ENCODE measurements around the gene SSU72.
"Not testable (repeated sequence)": the region's sequence is repeated elsewhere in the genome, so short reads cannot be mapped to it uniquely, and the experiment has no call there.

SSU72 gene

GRCh38 chr1:1513675-1514074, 61.0 kb downstream of the SSU72 start:
- not testable (repeated sequence) for H4K20me1 ChIP-seq (ENCODE audit: insufficient read depth, low read length); H3K9me3 ChIP-seq (ENCODE audit: low read length); H2AFZ ChIP-seq (ENCODE audit: low read length); H3K27ac ChIP-seq (ENCODE audit: low read depth, low read length, poor library complexity, severe bottlenecking); H3K27me3 ChIP-seq (ENCODE audit: insufficient read depth, low read length); H3K9me2 ChIP-seq (ENCODE audit: low read depth, low read length); H3F3A ChIP-seq (ENCODE audit: insufficient read depth, low read length); H3K79me2 ChIP-seq (ENCODE audit: insufficient read depth, low read length)
- peaks cover 20% of the 10 kb centered on the region for H3K4me1 ChIP-seq (ENCODE audit: insufficient read depth, low read length, severe bottlenecking)
- H3K9ac ChIP-seq (ENCODE audit: low read length): peak overlapping the region; percentile 44; the same call in 1 of the 2 replicates
- peak overlapping the region; percentile 48 for H3K4me2 ChIP-seq (ENCODE audit: low read length)
- H3K36me3 ChIP-seq (ENCODE audit: insufficient read depth, low read length): peaks cover 31% of the 10 kb centered on the region
- H3K4me3 ChIP-seq (ENCODE audit: low read depth, low read length, poor library complexity, severe bottlenecking): peak overlapping the region; percentile 96

DNA sequence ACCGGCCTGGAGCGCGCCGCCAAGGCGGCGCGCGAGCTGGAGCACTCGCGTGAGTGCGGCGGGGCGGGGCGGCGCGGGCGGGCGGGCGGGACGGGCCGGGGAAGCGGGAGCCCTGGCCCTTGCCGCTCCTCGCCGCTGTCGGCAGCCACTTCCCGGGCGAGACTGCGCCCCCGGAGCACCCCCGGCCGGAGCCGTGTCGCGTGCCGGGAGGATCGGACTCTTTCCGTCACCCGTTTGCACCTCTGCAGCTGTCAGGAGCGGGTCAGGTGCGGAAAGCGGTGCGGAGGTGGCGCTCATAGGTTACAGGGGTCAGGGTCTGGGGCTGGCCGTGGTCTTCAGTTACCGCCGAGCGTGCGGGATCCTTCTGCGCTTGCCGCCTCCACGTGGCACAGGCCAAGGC, 62.2 kb downstream of the SSU72 start:
- H4K20me1 ChIP-seq (ENCODE audit: insufficient read depth, low read length); H3K79me2 ChIP-seq (ENCODE audit: insufficient read depth, low read length); H2AFZ ChIP-seq (ENCODE audit: low read length); H3K9me3 ChIP-seq (ENCODE audit: low read length); H3K9me2 ChIP-seq (ENCODE audit: low read depth, low read length); H3K27ac ChIP-seq (ENCODE audit: low read depth, low read length, poor library complexity, severe bottlenecking); H3K27me3 ChIP-seq (ENCODE audit: insufficient read depth, low read length); H3F3A ChIP-seq (ENCODE audit: insufficient read depth, low read length): not testable (repeated sequence)
- Histone ChIP-seq H3K4me1 (ENCODE audit: insufficient read depth, low read length, severe bottlenecking) (peaks cover 20% of the 10 kb centered on the region), H3K4me3 (ENCODE audit: low read depth, low read length, poor library complexity, severe bottlenecking) (peak overlapping the region; percentile 96), H3K4me2 (ENCODE audit: low read length) (peak overlapping the region; percentile 71; the same call in 1 of the 2 replicates), H3K9ac (ENCODE audit: low read length) (peak overlapping the region; percentile 68; the same call in 1 of the 2 replicates), H3K36me3 (ENCODE audit: insufficient read depth, low read length) (peaks cover 20% of the 10 kb centered on the region)

GRCh38 chr1:1511533-1512285, 63.0 kb downstream of the SSU72 start, which contains the start of gene ATAD3A:
Gene ATAD3A, plus strand, starts transcription at chr1:1512162. Its CDS starts 107 bp downstream, at chr1:1512269.
- no peaks in the 10 kb centered on the region for H3F3A ChIP-seq (ENCODE audit: insufficient read depth, low read length)
- peaks cover 20% of the 10 kb centered on the region for H3K4me1 ChIP-seq (ENCODE audit: insufficient read depth, low read length, severe bottlenecking)
- H3K9me3 ChIP-seq (ENCODE audit: low read length): no peaks in the 10 kb centered on the region
- H3K9me2 ChIP-seq (ENCODE audit: low read depth, low read length): no peaks in the 10 kb centered on the region
- TF ChIP-seq, protein P1, sequence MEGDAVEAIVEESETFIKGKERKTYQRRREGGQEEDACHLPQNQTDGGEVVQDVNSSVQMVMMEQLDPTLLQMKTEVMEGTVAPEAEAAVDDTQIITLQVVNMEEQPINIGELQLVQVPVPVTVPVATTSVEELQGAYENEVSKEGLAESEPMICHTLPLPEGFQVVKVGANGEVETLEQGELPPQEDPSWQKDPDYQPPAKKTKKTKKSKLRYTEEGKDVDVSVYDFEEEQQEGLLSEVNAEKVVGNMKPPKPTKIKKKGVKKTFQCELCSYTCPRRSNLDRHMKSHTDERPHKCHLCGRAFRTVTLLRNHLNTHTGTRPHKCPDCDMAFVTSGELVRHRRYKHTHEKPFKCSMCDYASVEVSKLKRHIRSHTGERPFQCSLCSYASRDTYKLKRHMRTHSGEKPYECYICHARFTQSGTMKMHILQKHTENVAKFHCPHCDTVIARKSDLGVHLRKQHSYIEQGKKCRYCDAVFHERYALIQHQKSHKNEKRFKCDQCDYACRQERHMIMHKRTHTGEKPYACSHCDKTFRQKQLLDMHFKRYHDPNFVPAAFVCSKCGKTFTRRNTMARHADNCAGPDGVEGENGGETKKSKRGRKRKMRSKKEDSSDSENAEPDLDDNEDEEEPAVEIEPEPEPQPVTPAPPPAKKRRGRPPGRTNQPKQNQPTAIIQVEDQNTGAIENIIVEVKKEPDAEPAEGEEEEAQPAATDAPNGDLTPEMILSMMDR (IDR thresholded peaks at IDR 0.05; ENCODE audit: low read length): no peak
- TF ChIP-seq EZH2 (IDR thresholded peaks at IDR 0.05; ENCODE audit: borderline replicate concordance, low read length): no peak
- no peaks in the 10 kb centered on the region for H4K20me1 ChIP-seq (ENCODE audit: insufficient read depth, low read length)
- H3K27ac ChIP-seq (ENCODE audit: low read depth, low read length, poor library complexity, severe bottlenecking): peak within 1 kb of the TSS; percentile 84
- peaks cover 17% of the 10 kb centered on the region for H3K36me3 ChIP-seq (ENCODE audit: insufficient read depth, low read length)
- peak within 1 kb of the TSS; percentile 84 for H3K4me2 ChIP-seq (ENCODE audit: low read length)
- H3K9ac ChIP-seq (ENCODE audit: low read length): peak within 1 kb of the TSS; percentile 98
- no peak within 1 kb of the TSS for H2AFZ ChIP-seq (ENCODE audit: low read length)
- H3K4me3 ChIP-seq (ENCODE audit: low read depth, low read length, poor library complexity, severe bottlenecking): peak within 1 kb of the TSS; percentile 96
- H3K79me2 ChIP-seq (ENCODE audit: insufficient read depth, low read length): no peaks in the 10 kb centered on the region
- no peaks in the 10 kb centered on the region for H3K27me3 ChIP-seq (ENCODE audit: insufficient read depth, low read length)

DNA sequence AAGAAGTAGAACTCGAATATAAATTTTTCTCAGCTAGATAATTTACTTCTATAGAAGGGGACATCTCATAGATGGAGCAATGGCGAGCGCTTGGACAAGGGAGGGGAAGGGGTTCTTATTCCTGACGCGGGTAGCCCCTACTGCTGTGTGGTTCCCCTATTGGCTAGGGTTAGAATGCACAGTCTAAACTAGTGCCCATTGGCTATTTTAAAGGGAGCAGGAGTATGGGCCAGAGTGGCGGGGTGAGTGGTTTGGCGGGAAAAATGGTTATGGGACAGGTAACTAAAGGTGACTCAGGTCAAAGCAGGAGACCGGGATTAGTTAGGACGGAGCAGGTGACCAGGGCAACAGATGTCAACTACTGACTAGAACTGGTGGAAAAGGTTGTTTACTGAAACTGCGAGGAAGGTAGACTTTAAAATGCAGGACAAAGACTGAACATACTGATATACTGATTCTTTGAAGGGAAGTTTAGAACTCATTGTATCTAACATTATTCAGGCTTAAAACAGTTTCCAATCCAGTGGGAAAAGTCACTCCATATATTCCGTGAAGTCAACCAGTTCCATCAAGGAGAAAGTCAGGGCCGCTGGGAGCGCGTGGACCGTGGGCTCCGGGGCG, 63.6 kb downstream of the SSU72 start:
- no peaks in the 10 kb centered on the region for H3K9me2 ChIP-seq (ENCODE audit: low read depth, low read length)
- no peaks in the 10 kb centered on the region for H3F3A ChIP-seq (ENCODE audit: insufficient read depth, low read length)
- no peaks in the 10 kb centered on the region for H3K79me2 ChIP-seq (ENCODE audit: insufficient read depth, low read length)
- no peaks in the 10 kb centered on the region for H3K9me3 ChIP-seq (ENCODE audit: low read length)
- H3K27ac ChIP-seq (ENCODE audit: low read depth, low read length, poor library complexity, severe bottlenecking): peak overlapping the region; percentile 84
- no peaks in the 10 kb centered on the region for H3K27me3 ChIP-seq (ENCODE audit: insufficient read depth, low read length)
- no peak overlapping the region for H2AFZ ChIP-seq (ENCODE audit: low read length)
- peaks cover 24% of the 10 kb centered on the region for H3K4me1 ChIP-seq (ENCODE audit: insufficient read depth, low read length, severe bottlenecking)
- TF ChIP-seq, protein P1 (IDR thresholded peaks at IDR 0.05; ENCODE audit: low read length): peak; percentile 8; the same call in 1 of the 2 replicates
- no peak for TF ChIP-seq EZH2 (IDR thresholded peaks at IDR 0.05; ENCODE audit: borderline replicate concordance, low read length)
- H3K4me3 ChIP-seq (ENCODE audit: low read depth, low read length, poor library complexity, severe bottlenecking): peak overlapping the region; percentile 96
- peak overlapping the region; percentile 98 for H3K9ac ChIP-seq (ENCODE audit: low read length)
- peak overlapping the region; percentile 84 for H3K4me2 ChIP-seq (ENCODE audit: low read length)
- no peaks in the 10 kb centered on the region for H4K20me1 ChIP-seq (ENCODE audit: insufficient read depth, low read length)
- H3K36me3 ChIP-seq (ENCODE audit: insufficient read depth, low read length): peaks cover 10% of the 10 kb centered on the region

DNA sequence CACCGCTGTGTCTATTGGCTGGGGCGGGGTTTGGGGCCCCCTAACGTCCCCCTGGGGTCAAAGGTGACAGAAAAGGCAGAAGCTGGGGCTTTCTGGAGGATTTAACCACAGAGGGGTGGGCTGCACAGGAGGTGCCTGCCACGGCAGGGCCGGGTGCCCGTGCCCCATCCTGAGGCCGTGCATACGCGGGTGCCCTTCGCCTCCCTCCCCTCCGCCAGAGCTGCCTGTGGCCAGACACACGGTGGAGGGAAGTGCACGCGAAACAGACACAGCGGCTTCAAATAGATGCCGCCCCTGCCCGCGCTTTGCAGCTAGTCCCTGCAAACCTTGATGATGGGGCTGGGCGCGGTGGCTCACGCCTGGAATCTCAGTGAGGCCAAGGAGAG, 65.2 kb downstream of the SSU72 start:
- not testable (repeated sequence) for H3K9me2 ChIP-seq (ENCODE audit: low read depth, low read length); H3K27ac ChIP-seq (ENCODE audit: low read depth, low read length, poor library complexity, severe bottlenecking); H4K20me1 ChIP-seq (ENCODE audit: insufficient read depth, low read length); H3K27me3 ChIP-seq (ENCODE audit: insufficient read depth, low read length); H3K4me2 ChIP-seq (ENCODE audit: low read length); H3K9me3 ChIP-seq (ENCODE audit: low read length); H3K79me2 ChIP-seq (ENCODE audit: insufficient read depth, low read length); H2AFZ ChIP-seq (ENCODE audit: low read length); H3K9ac ChIP-seq (ENCODE audit: low read length); H3K36me3 ChIP-seq (ENCODE audit: insufficient read depth, low read length); H3K4me3 ChIP-seq (ENCODE audit: low read depth, low read length, poor library complexity, severe bottlenecking); H3F3A ChIP-seq (ENCODE audit: insufficient read depth, low read length)
- peaks cover 28% of the 10 kb centered on the region for H3K4me1 ChIP-seq (ENCODE audit: insufficient read depth, low read length, severe bottlenecking)

Measured in OCI-LY1 (cell line).